Ovary (tissue), 9 donors: Measurements from ENCODE around the gene SEMA3G. TPM values are rescaled to one million over a fixed set of nuclear protein-coding genes. Genes with fewer than 3 reads are reported as not detected.

ENCODE experiments used
- DNase-seq, 5 donors: peaks; one replicate each; pipeline ENCODE4 v3.0.0-alpha.2; 2019 to 2020
- H3K27ac ChIP-seq, 2 donors: fragments of 200-600 bp; one replicate each; pipeline versions ENCODE4 v1.5.1 to v1.8.0; 2019 to 2022
- H3K27me3 ChIP-seq: fragments of 200-600 bp; one replicate; pipeline ENCODE4 v1.8.0; 2022
- H3K36me3 ChIP-seq: fragments of 200-600 bp; sonication (generic); one replicate; pipeline ENCODE4 v1.5.1; 2019
- H3K4me1 ChIP-seq: one replicate; pipeline ENCODE4 v1.8.1; 2013; ENCODE audit warnings: mild to moderate bottlenecking, moderate library complexity; ENCODE audit not compliant: insufficient read depth
- H3K4me3 ChIP-seq: fragments of 200-600 bp; sonication (generic); one replicate; pipeline ENCODE4 v1.5.1; 2017
- H3K9me3 ChIP-seq, 2 donors: fragments of 200-600 bp in 1 of 2; sonication (generic) in 1 of 2; one replicate each; pipeline versions ENCODE4 v1.5.1 to v1.8.1; 2013 to 2019; ENCODE audit warnings: mild to moderate bottlenecking in 1 of 2, moderate library complexity in 1 of 2
- EP300 ChIP-seq: sonication (generic); formaldehyde crosslinking; IDR thresholded peaks from one replicate; pipeline ENCODE4 v1.6.1; 2017; ENCODE audit warnings: antibody characterized with exemption
- POLR2A ChIP-seq: fragments of 450-650 bp; IDR thresholded peaks from one replicate; pipeline ENCODE4 v1.6.1; 2017; ENCODE audit warnings: antibody characterized with exemption, mild to moderate bottlenecking, moderate library complexity
- WGBS, 3 donors: extraction: QIAGEN DNeasy Blood & Tissue Kit in 1 of 3; methylation state at CpG; one replicate each; pipeline versions ENCODE4 v1.1.5 to v1.1.7; 2013 to 2017; 5-methylcytosine and 5-hydroxymethylcytosine counted together
- intact Hi-C, 4 donors: fragments of 100-400 bp; cut with DNase I; formaldehyde crosslinking; loops; one replicate each; pipeline versions ENCODE4 v1.11.0 to v1.15.1; 2022 to 2023
- polyA plus RNA-seq, 2 donors: library from polyadenylated mRNA; stranded (reverse); fragments of 200-250 nt in 1 of 2; fragments of 350-450 nt in 1 of 2; fragmentation: Illumina TruSeq in 1 of 2; extraction: RNeasy Lipid Tissue Mini Kit (QIAGEN cat#74804) in 1 of 2; gene quantifications; one replicate each; pipeline ENCODE4 v1.2.3, GENCODE V29; 2013 to 2014
- total RNA-seq, 7 donors: library from RNA; depleted of rRNA in 2 of 7; stranded (reverse); fragments of >200 nt in 2 of 7; fragmentation: NEBNext Ultra II Directional in 3 of 7; extraction: Animal tissue kit (Norgen Biotek cat#: 25700) in 3 of 7; gene quantifications; one replicate each; pipeline versions ENCODE4 v1.1.0 to v1.2.4, GENCODE V29; 2016 to 2023
- TF ChIP-seq, protein P1 (sequence below), 3 donors: fragments of 450-650 bp in 2 of 3; fragments of 200-600 bp in 1 of 3; IDR thresholded peaks; one replicate each; pipeline versions ENCODE4 v1.5.1 to v1.8.0; 2016 to 2022; ENCODE audit warnings: antibody characterized with exemption in 3 of 3, mild to moderate bottlenecking in 1 of 3
- donor health status: DM: no; HTN: no; CAD: no; lungs with moderate emphysema.
- donor health status: DM: no; HTN: no; CAD: no.
- donor health status: Bipolar disorder and iron deficiency.
- donor health status: DM: yes; HTN: yes; CAD: no.
- donor health status: DM: no; HTN: no; CAD: no.
- donor health status: DM: yes; HTN: yes; CAD: no.

The SEMA3G gene
- total and polyA plus RNA-seq, 9 donors = 1.5 to 12.3 (median 4.6) TPM

DNA sequence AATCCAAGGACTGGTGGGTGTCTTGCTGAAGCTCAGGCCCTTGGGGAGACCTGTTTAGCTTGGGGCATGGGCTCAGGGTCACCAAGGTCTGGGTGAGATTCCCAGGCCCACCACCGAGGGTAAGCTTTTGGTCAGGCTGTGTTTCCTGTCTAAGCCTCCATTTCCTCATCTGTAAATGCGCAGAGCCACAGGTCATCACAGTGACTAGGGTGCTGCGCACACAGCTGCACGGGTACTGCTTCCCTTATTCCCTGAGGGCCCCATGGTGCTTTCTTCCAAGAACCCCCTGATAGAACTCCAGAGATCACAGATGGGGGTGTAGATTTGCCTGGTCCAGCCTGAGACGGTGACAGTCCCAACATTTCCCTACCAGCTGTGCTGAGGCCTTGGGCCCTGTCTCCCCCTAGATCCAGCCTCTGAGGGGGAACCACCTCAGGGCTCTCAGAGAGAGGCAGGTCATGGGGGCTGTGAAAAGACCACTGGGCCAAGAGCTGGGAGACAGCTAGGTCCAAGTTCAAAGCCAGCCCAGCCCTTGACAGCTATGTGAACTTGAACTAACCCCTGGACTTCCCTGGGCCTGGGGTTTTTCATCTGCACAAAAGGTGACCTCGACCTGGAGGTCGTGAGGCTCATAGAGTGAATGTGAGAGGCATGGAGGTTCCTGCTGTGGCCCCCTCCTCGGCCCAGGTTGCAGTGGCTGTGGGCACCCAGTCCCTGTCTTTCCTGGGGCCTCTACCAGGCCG, 60.7 kb downstream of the SEMA3G start:
- WGBS, 3 donors = 80 to 87% (median 82%) methylated on average over 9 of the region's 9 CpGs
- no peak for DNase-seq
- no peaks in the 10 kb centered on the region for H3K9me3 ChIP-seq
- intact Hi-C loops = no loop called here
- no peaks in the 10 kb centered on the region for H3K36me3 ChIP-seq
- peaks cover 8% of the 10 kb centered on the region for H3K4me1 ChIP-seq
- no peak overlapping the region for H3K27ac ChIP-seq
- H3K27me3 ChIP-seq = no peaks in the 10 kb centered on the region
- TF ChIP-seq EP300 (no peak), POLR2A (no peak)
- TF ChIP-seq, protein P1, sequence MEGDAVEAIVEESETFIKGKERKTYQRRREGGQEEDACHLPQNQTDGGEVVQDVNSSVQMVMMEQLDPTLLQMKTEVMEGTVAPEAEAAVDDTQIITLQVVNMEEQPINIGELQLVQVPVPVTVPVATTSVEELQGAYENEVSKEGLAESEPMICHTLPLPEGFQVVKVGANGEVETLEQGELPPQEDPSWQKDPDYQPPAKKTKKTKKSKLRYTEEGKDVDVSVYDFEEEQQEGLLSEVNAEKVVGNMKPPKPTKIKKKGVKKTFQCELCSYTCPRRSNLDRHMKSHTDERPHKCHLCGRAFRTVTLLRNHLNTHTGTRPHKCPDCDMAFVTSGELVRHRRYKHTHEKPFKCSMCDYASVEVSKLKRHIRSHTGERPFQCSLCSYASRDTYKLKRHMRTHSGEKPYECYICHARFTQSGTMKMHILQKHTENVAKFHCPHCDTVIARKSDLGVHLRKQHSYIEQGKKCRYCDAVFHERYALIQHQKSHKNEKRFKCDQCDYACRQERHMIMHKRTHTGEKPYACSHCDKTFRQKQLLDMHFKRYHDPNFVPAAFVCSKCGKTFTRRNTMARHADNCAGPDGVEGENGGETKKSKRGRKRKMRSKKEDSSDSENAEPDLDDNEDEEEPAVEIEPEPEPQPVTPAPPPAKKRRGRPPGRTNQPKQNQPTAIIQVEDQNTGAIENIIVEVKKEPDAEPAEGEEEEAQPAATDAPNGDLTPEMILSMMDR (IDR thresholded peaks at IDR 0.05) = no peak
- no peak overlapping the region for H3K4me3 ChIP-seq

DNA sequence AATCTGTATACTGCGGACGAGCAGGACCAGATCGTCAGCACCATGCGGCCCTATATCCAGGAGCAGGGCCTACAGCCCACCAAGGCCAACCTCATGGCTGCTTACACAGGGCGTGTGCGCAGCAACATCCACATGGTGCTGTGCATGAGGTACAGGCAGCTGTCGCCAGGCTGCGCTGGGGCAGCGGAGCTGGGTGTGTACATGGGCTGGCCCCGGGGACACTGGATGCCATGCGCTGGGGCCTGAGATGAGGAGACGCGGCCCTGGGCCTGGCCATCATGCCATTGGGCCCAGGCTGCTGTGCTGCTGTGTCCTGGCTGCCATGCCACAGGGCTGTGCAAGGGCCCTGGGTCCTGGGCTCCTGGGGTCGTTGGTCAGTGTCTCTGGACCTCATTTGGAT, 61.5 kb downstream of the SEMA3G start:
- 90 to 91% (median 90%) methylated on average over 13 to 14 of the region's 14 CpGs for WGBS, 3 donors
- H3K27me3 ChIP-seq = no peaks in the 10 kb centered on the region
- TF ChIP-seq, protein P1 (IDR thresholded peaks at IDR 0.05) = no peak
- TF ChIP-seq EP300 = no peak
- no peak for TF ChIP-seq POLR2A
- H3K4me3 ChIP-seq = no peak overlapping the region
- H3K4me1 ChIP-seq = peaks cover 11% of the 10 kb centered on the region
- DNase-seq = no peak
- intact Hi-C loops = no loop called here
- no peak overlapping the region for H3K27ac ChIP-seq
- no peaks in the 10 kb centered on the region for H3K36me3 ChIP-seq
- no peaks in the 10 kb centered on the region for H3K9me3 ChIP-seq

Other genes starting within 250 kb of the SEMA3G start
- 10 to 100 TPM; 17.9 to 37.4 (median 25.8) TPM for gene ALAS1, start 246.9 kb downstream of the SEMA3G start, total RNA-seq
- 10 to 100 TPM; 16.1 to 70.1 TPM for gene ALAS1, start 246.9 kb downstream of the SEMA3G start, polyA plus RNA-seq
- gene TLR9, start 219.5 kb downstream of the SEMA3G start, total RNA-seq = 1 to 10 TPM in 1 of 7 donors, under 1 TPM in 4, not detected in 2; 0.22 to 1.5 (median 0.74) TPM
- gene TLR9, start 219.5 kb downstream of the SEMA3G start, polyA plus RNA-seq = under 1 TPM; 0.15 to 0.58 TPM
- gene TWF2, start 205.9 kb downstream of the SEMA3G start, total RNA-seq = 10 to 100 TPM; 34.0 to 56.3 (median 43.3) TPM
- gene TWF2, start 205.9 kb downstream of the SEMA3G start, polyA plus RNA-seq = 10 to 100 TPM; 14.3 to 40.7 TPM
- gene PPM1M, start 199.3 kb downstream of the SEMA3G start, total RNA-seq = 10 to 100 TPM; 15.4 to 32.4 (median 23.4) TPM
- gene PPM1M, start 199.3 kb downstream of the SEMA3G start, polyA plus RNA-seq = 10 to 100 TPM; 25.7 to 48.4 TPM
- gene WDR82, start 166.5 kb downstream of the SEMA3G start, total RNA-seq = 100 to 1,000 TPM in 2 of 7 donors, 10 to 100 TPM in 5; 36.4 to 104 (median 95.2) TPM
- gene WDR82, start 166.5 kb downstream of the SEMA3G start, polyA plus RNA-seq = 100 to 1,000 TPM in 1 of 2 donors, 10 to 100 TPM in 1; 55.3 to 110 TPM
- 10 to 100 TPM in 1 of 7 donors, 1 to 10 TPM in 6; 3.7 to 12.2 (median 6.2) TPM for gene GLYCTK, start 157.3 kb downstream of the SEMA3G start, total RNA-seq
- gene GLYCTK, start 157.3 kb downstream of the SEMA3G start, polyA plus RNA-seq = 1 to 10 TPM in 1 of 2 donors, under 1 TPM in 1; 0.83 to 6.8 TPM
- 10 to 100 TPM in 2 of 7 donors, 1 to 10 TPM in 5; 5.0 to 15.7 (median 7.8) TPM for gene DNAH1, start 128.8 kb downstream of the SEMA3G start, total RNA-seq
- gene DNAH1, start 128.8 kb downstream of the SEMA3G start, polyA plus RNA-seq = 1 to 10 TPM; 3.1 to 3.9 TPM
- 10 to 100 TPM; 31.7 to 71.0 (median 63.8) TPM for gene BAP1, start 35.1 kb downstream of the SEMA3G start, total RNA-seq
- 10 to 100 TPM; 45.5 to 56.6 TPM for gene BAP1, start 35.1 kb downstream of the SEMA3G start, polyA plus RNA-seq
- 10 to 100 TPM in 1 of 7 donors, 1 to 10 TPM in 6; 2.5 to 18.2 (median 6.2) TPM for gene PHF7, start 34.4 kb downstream of the SEMA3G start, total RNA-seq
- gene PHF7, start 34.4 kb downstream of the SEMA3G start, polyA plus RNA-seq = 1 to 10 TPM; 3.7 to 8.9 TPM
- 1 to 10 TPM in 3 of 7 donors, under 1 TPM in 4; 0.31 to 2.3 (median 0.88) TPM for gene TNNC1, start 8.9 kb upstream of the SEMA3G start, total RNA-seq
- 1 to 10 TPM; 1.6 to 1.8 TPM for gene TNNC1, start 8.9 kb upstream of the SEMA3G start, polyA plus RNA-seq
- 100 to 1,000 TPM in 4 of 7 donors, 10 to 100 TPM in 3; 73.6 to 142 (median 102) TPM for gene NISCH, start 10.5 kb upstream of the SEMA3G start, total RNA-seq
- gene NISCH, start 10.5 kb upstream of the SEMA3G start, polyA plus RNA-seq = 10 to 100 TPM; 74.7 to 77.7 TPM
- 100 to 1,000 TPM in 2 of 7 donors, 10 to 100 TPM in 5; 31.3 to 114 (median 47.5) TPM for gene STAB1, start 50.2 kb upstream of the SEMA3G start, total RNA-seq
- gene STAB1, start 50.2 kb upstream of the SEMA3G start, polyA plus RNA-seq = 10 to 100 TPM; 21.4 to 50.7 TPM
- 10 to 100 TPM; 19.6 to 76.6 (median 51.9) TPM for gene NT5DC2, start 88.8 kb upstream of the SEMA3G start, total RNA-seq
- gene NT5DC2, start 88.8 kb upstream of the SEMA3G start, polyA plus RNA-seq = 100 to 1,000 TPM in 1 of 2 donors, 10 to 100 TPM in 1; 46.6 to 129 TPM
- 10 to 100 TPM in 6 of 7 donors, 1 to 10 TPM in 1; 1.4 to 44.7 (median 27.4) TPM for gene UQCC5, start 91.5 kb upstream of the SEMA3G start, total RNA-seq
- gene UQCC5, start 91.5 kb upstream of the SEMA3G start, polyA plus RNA-seq = 10 to 100 TPM in 1 of 2 donors, 1 to 10 TPM in 1; 7.7 to 53.0 TPM
- gene PBRM1, start 240.8 kb upstream of the SEMA3G start, total RNA-seq = 10 to 100 TPM; 63.2 to 95.7 (median 69.7) TPM
- gene PBRM1, start 240.8 kb upstream of the SEMA3G start, polyA plus RNA-seq = 10 to 100 TPM; 19.8 to 30.9 TPM
- gene GNL3, start 240.9 kb upstream of the SEMA3G start, total RNA-seq = 10 to 100 TPM; 46.0 to 82.7 (median 62.7) TPM
- 10 to 100 TPM; 39.6 to 41.4 TPM for gene GNL3, start 240.9 kb upstream of the SEMA3G start, polyA plus RNA-seq